GM12872 (cell line): ENCODE measurements around the gene TEX30.

Experiments used
- TF ChIP-seq, protein P1 (sequence below): IDR thresholded peaks from 3 replicates; pipeline ENCODE4 v1.5.1; 2011; ENCODE audit warnings: low read depth, mild to moderate bottlenecking, low read length, moderate library complexity; ENCODE audit not compliant: insufficient read depth

TEX30 gene

DNA sequence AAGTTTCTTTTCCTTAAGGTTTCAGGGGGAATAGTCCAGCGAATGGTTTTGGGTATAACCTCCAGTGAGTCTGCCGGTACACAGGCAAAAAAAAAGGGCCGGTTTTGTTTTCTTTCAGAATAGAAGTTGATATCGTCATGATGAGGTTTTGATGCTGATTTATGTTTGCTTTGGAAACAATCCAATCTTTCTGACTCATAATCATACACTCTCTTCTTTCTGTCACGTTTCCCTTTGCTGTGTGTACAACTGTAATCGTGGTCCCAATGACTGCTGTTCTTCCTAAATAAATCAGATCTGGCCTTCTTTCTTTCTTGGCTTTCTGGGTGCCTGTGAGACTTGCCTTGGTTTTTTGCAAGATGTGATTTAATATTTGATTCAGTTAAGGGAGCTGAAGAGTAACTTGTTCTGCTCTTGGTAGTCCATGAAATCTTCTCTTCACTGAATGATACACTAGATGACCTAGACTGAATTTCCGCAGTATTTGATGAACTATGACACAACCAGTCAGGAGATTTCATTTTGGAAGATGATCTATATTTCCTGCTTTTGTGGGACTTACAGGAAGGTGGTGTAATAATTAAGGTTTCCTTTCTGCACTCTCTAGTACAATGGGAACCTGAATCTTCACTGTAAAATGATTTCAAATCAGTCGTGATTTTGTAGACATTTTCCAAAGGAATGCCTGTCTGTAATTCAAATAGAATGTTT lies 43.9 kb downstream of the TEX30 start:
- TF ChIP-seq, protein P1, sequence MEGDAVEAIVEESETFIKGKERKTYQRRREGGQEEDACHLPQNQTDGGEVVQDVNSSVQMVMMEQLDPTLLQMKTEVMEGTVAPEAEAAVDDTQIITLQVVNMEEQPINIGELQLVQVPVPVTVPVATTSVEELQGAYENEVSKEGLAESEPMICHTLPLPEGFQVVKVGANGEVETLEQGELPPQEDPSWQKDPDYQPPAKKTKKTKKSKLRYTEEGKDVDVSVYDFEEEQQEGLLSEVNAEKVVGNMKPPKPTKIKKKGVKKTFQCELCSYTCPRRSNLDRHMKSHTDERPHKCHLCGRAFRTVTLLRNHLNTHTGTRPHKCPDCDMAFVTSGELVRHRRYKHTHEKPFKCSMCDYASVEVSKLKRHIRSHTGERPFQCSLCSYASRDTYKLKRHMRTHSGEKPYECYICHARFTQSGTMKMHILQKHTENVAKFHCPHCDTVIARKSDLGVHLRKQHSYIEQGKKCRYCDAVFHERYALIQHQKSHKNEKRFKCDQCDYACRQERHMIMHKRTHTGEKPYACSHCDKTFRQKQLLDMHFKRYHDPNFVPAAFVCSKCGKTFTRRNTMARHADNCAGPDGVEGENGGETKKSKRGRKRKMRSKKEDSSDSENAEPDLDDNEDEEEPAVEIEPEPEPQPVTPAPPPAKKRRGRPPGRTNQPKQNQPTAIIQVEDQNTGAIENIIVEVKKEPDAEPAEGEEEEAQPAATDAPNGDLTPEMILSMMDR, result no peak

DNA sequence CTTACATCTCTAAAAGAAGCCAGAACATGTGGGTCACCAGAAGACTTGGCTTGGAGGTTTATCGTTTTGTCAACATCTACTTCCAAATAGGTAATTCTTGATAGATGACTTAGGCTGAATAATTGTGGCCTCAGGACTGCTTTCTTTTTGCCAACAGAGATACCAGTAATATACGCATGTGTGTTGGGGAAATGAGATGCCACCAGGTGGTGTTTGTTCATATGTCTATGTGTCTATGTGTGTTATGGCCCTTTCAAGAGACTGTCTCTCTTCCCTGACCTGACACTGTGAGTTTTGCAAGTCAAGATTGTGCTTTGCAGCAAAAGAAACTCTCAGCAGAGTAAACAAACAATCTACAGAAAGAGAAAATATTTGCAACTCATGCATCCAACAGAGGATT lies 47.2 kb downstream of the TEX30 start:
- TF ChIP-seq, protein P1, result no peak

DNA sequence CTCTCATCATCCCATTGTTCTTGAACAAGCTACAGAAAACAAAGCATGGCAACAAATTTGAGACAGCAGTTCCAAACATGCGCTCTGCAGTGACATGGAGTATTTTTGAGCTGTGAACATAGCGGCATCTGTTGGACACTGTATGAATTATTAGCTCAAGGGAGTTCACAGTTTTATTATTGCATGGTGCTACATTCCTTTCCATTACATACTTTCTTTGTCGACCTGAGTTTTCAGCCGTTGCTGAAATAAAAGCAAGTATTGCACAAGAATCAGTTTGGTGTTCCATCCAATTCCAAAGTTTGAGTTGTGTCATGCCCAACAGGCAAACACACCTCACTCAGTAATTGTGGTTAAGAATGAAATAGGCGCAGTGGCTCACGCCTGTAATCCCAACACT lies 48.7 kb downstream of the TEX30 start:
- TF ChIP-seq, protein P1, result peak; percentile 38; the same call in 2 of the 3 replicates

DNA sequence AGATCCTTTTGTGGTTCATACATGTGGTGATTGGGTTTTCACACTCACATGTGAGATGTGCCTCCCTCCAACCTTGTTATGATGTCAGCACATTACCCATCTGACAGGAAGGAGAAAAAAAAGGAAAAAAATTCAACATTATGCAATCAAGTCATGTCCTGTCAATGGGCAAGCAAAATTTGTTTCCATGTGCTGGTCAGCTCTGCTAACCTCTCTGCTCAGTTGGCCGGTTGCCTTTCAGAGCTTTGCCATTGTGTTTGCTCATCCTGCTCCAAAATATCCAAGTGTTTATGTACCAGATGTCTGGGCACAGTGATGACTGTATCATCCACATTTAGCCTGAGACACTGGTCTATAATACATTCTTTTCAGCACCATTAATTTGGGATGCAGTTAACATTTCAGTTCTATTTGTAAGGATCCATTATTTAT lies 51.8 kb downstream of the TEX30 start:
- TF ChIP-seq, protein P1, result no peak

DNA sequence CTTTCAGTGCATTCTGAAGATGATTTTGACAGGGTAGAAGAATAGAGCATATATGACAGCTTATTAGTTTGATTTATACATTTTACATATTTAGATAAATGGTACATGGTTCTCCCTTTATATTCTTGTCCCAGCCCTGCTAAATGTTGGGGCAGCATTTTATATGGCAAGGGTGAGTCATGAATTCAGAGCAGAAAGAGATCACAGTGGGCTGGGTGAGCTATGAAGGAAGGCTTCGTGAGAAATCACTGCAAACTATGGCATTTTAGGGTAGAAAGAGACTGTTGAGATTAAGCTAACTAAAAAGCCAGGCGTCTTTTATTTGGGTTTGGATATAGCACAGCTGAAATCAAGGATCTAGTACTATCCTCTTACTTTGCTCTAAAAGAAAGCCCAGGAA lies 54.8 kb downstream of the TEX30 start:
- TF ChIP-seq, protein P1, result no peak
